GM18951 (cell line): Measurements from ENCODE around the gene FSHR.

Experiments
- POLR2A ChIP-seq: IDR thresholded peaks from 4 replicates; pipeline ENCODE4 v1.6.1; 2011; ENCODE audit warnings: mild to moderate bottlenecking; ENCODE audit not compliant: insufficient read length, insufficient read depth; ENCODE audit errors: extremely low read depth
- in situ Hi-C: fragments of 300-500 bp; cut with MboI; formaldehyde crosslinking; loops from one replicate; pipeline ENCODE4 v1.12.0; 2022; ENCODE audit warnings: low sequenced_read_pairs, mixed read lengths, inconsistent platforms; ENCODE audit not compliant: unreplicated experiment

The FSHR gene

GRCh38 chr2:49153252-49153651, 1.1 kb downstream of the FSHR start:
- in situ Hi-C loops: no loop called here
- TF ChIP-seq POLR2A: no peak

- in situ Hi-C loops: no loop called here
- TF ChIP-seq POLR2A: no peak
Observed at GRCh38 chr2:49152824-49153223, 1.5 kb downstream of the FSHR start.

- TF ChIP-seq POLR2A: no peak
Observed at GRCh38 chr2:49146401-49146800, 7.9 kb downstream of the FSHR start.

GRCh38 chr2:49131801-49132200, 22.5 kb downstream of the FSHR start:
- in situ Hi-C loops: no loop called here
- TF ChIP-seq POLR2A: no peak

More at GRCh38 chr2:49146401-49146800, 7.9 kb downstream of the FSHR start:
- in situ Hi-C loops: no loop called here

GRCh38 chr2:49129034-49129433, 25.3 kb downstream of the FSHR start:
- in situ Hi-C loops: no loop called here

GRCh38 chr2:49123600-49123999, 30.7 kb downstream of the FSHR start:
- in situ Hi-C loops: no loop called here

More at GRCh38 chr2:49129034-49129433, 25.3 kb downstream of the FSHR start:
- TF ChIP-seq POLR2A: no peak

GRCh38 chr2:49122107-49122506, 32.2 kb downstream of the FSHR start:
- in situ Hi-C loops: no loop called here

More at GRCh38 chr2:49123600-49123999, 30.7 kb downstream of the FSHR start:
- TF ChIP-seq POLR2A: no peak

GRCh38 chr2:49113046-49113445, 41.3 kb downstream of the FSHR start:
- TF ChIP-seq POLR2A: no peak
- in situ Hi-C loops: no loop called here

More at GRCh38 chr2:49122107-49122506, 32.2 kb downstream of the FSHR start:
- no peak for TF ChIP-seq POLR2A

GRCh38 chr2:49111456-49111855, 42.9 kb downstream of the FSHR start:
- no peak for TF ChIP-seq POLR2A
- in situ Hi-C loops: no loop called here

GRCh38 chr2:49111006-49111405, 43.3 kb downstream of the FSHR start:
- TF ChIP-seq POLR2A: no peak
- in situ Hi-C loops: no loop called here

- no peak for TF ChIP-seq POLR2A
Observed at GRCh38 chr2:49110571-49110970, 43.7 kb downstream of the FSHR start.

GRCh38 chr2:49108851-49109250, 45.5 kb downstream of the FSHR start:
- in situ Hi-C loops: no loop called here
- no peak for TF ChIP-seq POLR2A

More at GRCh38 chr2:49110571-49110970, 43.7 kb downstream of the FSHR start:
- in situ Hi-C loops: no loop called here

GRCh38 chr2:49108436-49108835, 45.9 kb downstream of the FSHR start:
- no peak for TF ChIP-seq POLR2A
- in situ Hi-C loops: no loop called here

- in situ Hi-C loops: no loop called here
- TF ChIP-seq POLR2A: no peak
Observed at GRCh38 chr2:49105506-49105905, 48.8 kb downstream of the FSHR start.

- no peak for TF ChIP-seq POLR2A
- in situ Hi-C loops: no loop called here
Observed at GRCh38 chr2:49102146-49102545, 52.2 kb downstream of the FSHR start.

- in situ Hi-C loops: no loop called here
- no peak for TF ChIP-seq POLR2A
Observed at GRCh38 chr2:49080681-49081080, 73.6 kb downstream of the FSHR start.

- in situ Hi-C loops: no loop called here
Observed at GRCh38 chr2:49070716-49071115, 83.6 kb downstream of the FSHR start.

More at GRCh38 chr2:49070716-49071115, 83.6 kb downstream of the FSHR start:
- TF ChIP-seq POLR2A: no peak
